WTC11 (cell line): ENCODE measurements around the gene STK24.

Experiments used
- AFF4 ChIP-seq: sonication (generic); formaldehyde crosslinking; IDR thresholded peaks from 2 replicates; pipeline ENCODE4 v1.8.1; 2023; ENCODE audit warnings: mild to moderate bottlenecking, missing genetic modification reagents, borderline replicate concordance
- CBFB ChIP-seq: sonication (generic); formaldehyde crosslinking; IDR thresholded peaks from 2 replicates; pipeline ENCODE4 v1.8.1; 2022; ENCODE audit warnings: mild to moderate bottlenecking, low read depth, missing genetic modification reagents
- CTCF ChIP-seq: fragments of 200-600 bp; IDR thresholded peaks from 2 replicates; pipeline ENCODE4 v1.8.0; 2022; ENCODE audit warnings: antibody characterized with exemption
- IRF2 ChIP-seq: sonication (generic); formaldehyde crosslinking; IDR thresholded peaks from 2 replicates; pipeline ENCODE4 v1.8.0; 2022; ENCODE audit warnings: low read depth, missing genetic modification reagents, borderline replicate concordance
- TEAD4 ChIP-seq: sonication (generic); formaldehyde crosslinking; IDR thresholded peaks from 2 replicates; pipeline ENCODE4 v1.8.0; 2022; ENCODE audit warnings: mild to moderate bottlenecking, missing genetic modification reagents
- TP53 ChIP-seq: sonication (generic); formaldehyde crosslinking; IDR thresholded peaks from 2 replicates; pipeline ENCODE4 v1.8.1; 2023; ENCODE audit warnings: mild to moderate bottlenecking, missing genetic modification reagents
- USF1 ChIP-seq: sonication (generic); formaldehyde crosslinking; IDR thresholded peaks from 2 replicates; pipeline ENCODE4 v1.8.0; 2022; ENCODE audit warnings: mild to moderate bottlenecking, missing genetic modification reagents
- TF ChIP-seq, protein P1 (sequence below): sonication (generic); formaldehyde crosslinking; IDR thresholded peaks from 2 replicates; pipeline ENCODE4 v1.8.1; 2023; ENCODE audit warnings: mild to moderate bottlenecking, missing genetic modification reagents, moderate library complexity

- TF ChIP-seq, protein P1, sequence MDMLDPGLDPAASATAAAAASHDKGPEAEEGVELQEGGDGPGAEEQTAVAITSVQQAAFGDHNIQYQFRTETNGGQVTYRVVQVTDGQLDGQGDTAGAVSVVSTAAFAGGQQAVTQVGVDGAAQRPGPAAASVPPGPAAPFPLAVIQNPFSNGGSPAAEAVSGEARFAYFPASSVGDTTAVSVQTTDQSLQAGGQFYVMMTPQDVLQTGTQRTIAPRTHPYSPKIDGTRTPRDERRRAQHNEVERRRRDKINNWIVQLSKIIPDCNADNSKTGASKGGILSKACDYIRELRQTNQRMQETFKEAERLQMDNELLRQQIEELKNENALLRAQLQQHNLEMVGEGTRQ (CRISPR knock-in tag): no peak
- TF ChIP-seq CTCF (no peak), USF1 (no peak), AFF4 (CRISPR knock-in tag) (no peak), TEAD4 (CRISPR knock-in tag) (no peak), CBFB (no peak), TP53 (no peak), IRF2 (no peak)
Measured at GRCh38 chr13:98506728-98507230, 70.1 kb downstream of the STK24 start.
